CD14-positive monocyte (primary cell): ENCODE measurements around the gene BBS10. TPM values are rescaled to one million over a fixed set of nuclear protein-coding genes. Genes with fewer than 3 reads are reported as not detected.
A peak's percentile ranks its signal among the peaks of the same experiment; 100 is the strongest.

Source experiments
- DNase-seq, 3 donors: peaks; one replicate each; pipeline ENCODE4 v3.0.0-alpha.2; 2011 to 2022
- H2AFZ ChIP-seq: 2 replicates; pipeline ENCODE4 v1.6.0; 2012; ENCODE audit warnings: mild to moderate bottlenecking, low read depth, low read length, inconsistent platforms; ENCODE audit not compliant: insufficient read depth, poor library complexity, severe bottlenecking
- H3K27ac ChIP-seq, 2 donors: 1 replicate in 1 of 2; 2 replicates in 1 of 2; pipeline ENCODE4 v1.5.1; 2012 to 2013; ENCODE audit warnings: low read length in 2 of 2, control low read depth in 1 of 2, inconsistent platforms in 1 of 2, low read depth in 1 of 2, mild to moderate bottlenecking in 1 of 2
- H3K27me3 ChIP-seq, 2 donors: one replicate each; pipeline versions ENCODE4 v1.6.0 to v1.6.1; 2011 to 2013; ENCODE audit warnings: low read length in 2 of 2; ENCODE audit not compliant: control insufficient read depth in 2 of 2, insufficient read depth in 2 of 2
- H3K36me3 ChIP-seq, 2 donors: replicated peaks in 1 of 2; 1 replicate in 1 of 2; 2 replicates in 1 of 2; pipeline versions ENCODE4 v1.5.1 to v1.6.1; 2012 to 2013; ENCODE audit warnings: low read length in 2 of 2, control low read depth in 1 of 2, inconsistent platforms in 1 of 2, mild to moderate bottlenecking in 1 of 2; ENCODE audit not compliant: insufficient read depth in 2 of 2, control insufficient read depth in 1 of 2
- H3K4me1 ChIP-seq, 2 donors: 1 replicate in 1 of 2; 2 replicates in 1 of 2; pipeline versions ENCODE4 v1.5.1 to v1.6.1; 2012 to 2013; ENCODE audit warnings: low read length in 2 of 2, control low read depth in 1 of 2, inconsistent platforms in 1 of 2, mild to moderate bottlenecking in 1 of 2, moderate library complexity in 1 of 2; ENCODE audit not compliant: insufficient read depth in 2 of 2, control insufficient read depth in 1 of 2
- H3K4me2 ChIP-seq: replicated peaks from 2 replicates; pipeline ENCODE3; 2012; ENCODE audit warnings: low read length, moderate library complexity, mild to moderate bottlenecking; ENCODE audit not compliant: poor library complexity, severe bottlenecking; ENCODE audit errors: extremely low read depth
- H3K4me3 ChIP-seq, 3 experiments: fragments of 200-600 bp in 1 of 3; sonication (generic) in 1 of 3; replicated peaks in 1 of 3; 1 replicate in 2 of 3; 2 replicates in 1 of 3; pipeline ENCODE4 v1.5.1; 2011 to 2013; ENCODE audit warnings: low read length in 3 of 3, mild to moderate bottlenecking in 3 of 3, control low read depth in 2 of 3, low read depth in 2 of 3, inconsistent platforms in 1 of 3, moderate library complexity in 1 of 3
- H3K79me2 ChIP-seq: 2 replicates; pipeline ENCODE4 v1.6.0; 2012; ENCODE audit warnings: mild to moderate bottlenecking, control low read depth, inconsistent platforms, low read length, moderate library complexity; ENCODE audit not compliant: insufficient read depth
- H3K9ac ChIP-seq: 2 replicates; pipeline ENCODE4 v1.6.0; 2017; ENCODE audit warnings: low read length, mild to moderate bottlenecking; ENCODE audit not compliant: insufficient read depth, poor library complexity, severe bottlenecking
- H3K9me3 ChIP-seq, 2 donors: replicated peaks in 1 of 2; 1 replicate in 1 of 2; 2 replicates in 1 of 2; pipeline versions ENCODE4 v1.5.1 to v1.6.1; 2012 to 2013; ENCODE audit warnings: low read length in 2 of 2, control low read depth in 1 of 2; ENCODE audit not compliant: control insufficient read depth in 1 of 2, insufficient read depth in 1 of 2
- H4K20me1 ChIP-seq: 2 replicates; pipeline ENCODE4 v1.6.0; 2012; ENCODE audit warnings: mild to moderate bottlenecking, low read length, control low read depth, moderate library complexity; ENCODE audit not compliant: insufficient read depth
- H3K27ac Mint-ChIP-seq, 7 donors: one replicate each; pipeline ENCODE4 v1.8.0; 2020; ENCODE audit warnings: mild to moderate bottlenecking in 7 of 7, mixed read lengths in 7 of 7, moderate library complexity in 6 of 7, inconsistent platforms in 2 of 7
- H3K27me3 Mint-ChIP-seq, 3 donors: one replicate each; pipeline ENCODE4 v1.8.0; 2021 to 2022; ENCODE audit warnings: low read depth in 3 of 3, mild to moderate bottlenecking in 3 of 3, mixed read lengths in 3 of 3, moderate library complexity in 3 of 3, inconsistent platforms in 1 of 3
- H3K36me3 Mint-ChIP-seq, 2 donors: one replicate each; pipeline ENCODE4 v1.8.0; 2020; ENCODE audit warnings: mixed read lengths in 2 of 2, inconsistent platforms in 1 of 2, mild to moderate bottlenecking in 1 of 2
- H3K4me1 Mint-ChIP-seq: one replicate; pipeline ENCODE4 v1.8.0; 2020; ENCODE audit warnings: mild to moderate bottlenecking, mixed read lengths
- H3K4me3 Mint-ChIP-seq, 2 donors: one replicate each; pipeline ENCODE4 v1.8.0; 2020; ENCODE audit warnings: mild to moderate bottlenecking in 2 of 2, mixed read lengths in 2 of 2, moderate library complexity in 1 of 2
- H3K9me3 Mint-ChIP-seq, 7 donors: one replicate each; pipeline ENCODE4 v1.8.0; 2020 to 2022; ENCODE audit warnings: mixed read lengths in 7 of 7, mild to moderate bottlenecking in 6 of 7, moderate library complexity in 6 of 7, inconsistent platforms in 2 of 7
- WGBS: methylation state at CpG from one replicate; pipeline ENCODE4 v1.1.5; 2013; ENCODE audit warnings: missing lambda C conversion rate; ENCODE audit not compliant: insufficient coverage; 5-methylcytosine and 5-hydroxymethylcytosine counted together
- intact Hi-C, 2 donors: fragments of 100-400 bp; cut with micrococcal nuclease; formaldehyde crosslinking; loops; one replicate each; pipeline versions ENCODE4 v1.15.0 to v1.15.1; 2023
- polyA plus RNA-seq, 3 donors: library from polyadenylated mRNA; depleted of rRNA in 1 of 3; unstranded in 2 of 3; stranded (reverse) in 1 of 3; fragments of 300-500 nt in 2 of 3; fragments of >200 nt in 1 of 3; fragmentation: Illumina TruSeq in 2 of 3; gene quantifications; 1 replicate in 2 of 3; 2 replicates in 1 of 3; pipeline ENCODE4 v1.2.3, GENCODE V29; 2012 to 2021
- TF ChIP-seq, protein P1 (sequence below): fragments of 200-600 bp; IDR thresholded peaks from one replicate; pipeline ENCODE4 v1.8.0; 2022; ENCODE audit warnings: antibody characterized with exemption, mild to moderate bottlenecking

The BBS10 gene
- polyA plus RNA-seq, 3 donors: 1.4 to 2.6 (median 1.8) TPM

DNA sequence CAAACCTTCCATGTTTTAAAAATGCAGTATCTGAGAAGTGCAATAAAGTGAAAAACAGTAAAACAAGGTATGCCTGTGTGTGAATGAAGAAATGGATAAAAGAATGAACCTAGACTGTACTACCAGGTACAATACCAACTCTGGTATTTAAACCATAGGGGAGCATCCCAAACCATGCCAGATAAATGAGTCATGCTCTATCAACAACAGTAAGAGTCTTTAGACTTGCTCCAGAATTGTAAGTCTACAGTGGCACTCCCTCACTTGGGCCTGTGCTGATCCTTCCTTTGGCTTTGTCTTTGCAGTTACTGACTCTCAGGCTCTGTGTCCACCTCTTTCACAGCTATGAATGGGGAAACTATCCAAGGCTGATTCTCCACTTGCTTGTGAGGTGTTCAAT, 38.1 kb downstream of the BBS10 start:
- Mint-ChIP-seq H3K27ac (peak overlapping the region in 2 of 7 donors; percentile 37 to 62), H3K4me3 (no peak overlapping the region), H3K36me3 (no peaks in the 10 kb centered on the region), H3K27me3 (peaks cover 1 to 9% (median 7%) of the 10 kb centered on the region in 3 donors), H3K9me3 (peaks cover 0 to 7% (median 0%) of the 10 kb centered on the region in 7 donors), H3K4me1 (no peaks in the 10 kb centered on the region)
- Histone ChIP-seq H3K27ac (no peak overlapping the region), H3K36me3 (no peaks in the 10 kb centered on the region), H4K20me1 (no peaks in the 10 kb centered on the region), H3K79me2 (no peaks in the 10 kb centered on the region), H3K9ac (no peak overlapping the region), H3K27me3 (no peaks in the 10 kb centered on the region), H3K4me2 (no peak overlapping the region), H3K4me1 (no peaks in the 10 kb centered on the region), H3K9me3 (no peaks in the 10 kb centered on the region), H3K4me3 (no peak overlapping the region), H2AFZ (no peak overlapping the region)
- TF ChIP-seq, protein P1, sequence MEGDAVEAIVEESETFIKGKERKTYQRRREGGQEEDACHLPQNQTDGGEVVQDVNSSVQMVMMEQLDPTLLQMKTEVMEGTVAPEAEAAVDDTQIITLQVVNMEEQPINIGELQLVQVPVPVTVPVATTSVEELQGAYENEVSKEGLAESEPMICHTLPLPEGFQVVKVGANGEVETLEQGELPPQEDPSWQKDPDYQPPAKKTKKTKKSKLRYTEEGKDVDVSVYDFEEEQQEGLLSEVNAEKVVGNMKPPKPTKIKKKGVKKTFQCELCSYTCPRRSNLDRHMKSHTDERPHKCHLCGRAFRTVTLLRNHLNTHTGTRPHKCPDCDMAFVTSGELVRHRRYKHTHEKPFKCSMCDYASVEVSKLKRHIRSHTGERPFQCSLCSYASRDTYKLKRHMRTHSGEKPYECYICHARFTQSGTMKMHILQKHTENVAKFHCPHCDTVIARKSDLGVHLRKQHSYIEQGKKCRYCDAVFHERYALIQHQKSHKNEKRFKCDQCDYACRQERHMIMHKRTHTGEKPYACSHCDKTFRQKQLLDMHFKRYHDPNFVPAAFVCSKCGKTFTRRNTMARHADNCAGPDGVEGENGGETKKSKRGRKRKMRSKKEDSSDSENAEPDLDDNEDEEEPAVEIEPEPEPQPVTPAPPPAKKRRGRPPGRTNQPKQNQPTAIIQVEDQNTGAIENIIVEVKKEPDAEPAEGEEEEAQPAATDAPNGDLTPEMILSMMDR: no peak
- intact Hi-C loops: no loop called here
- no peak for DNase-seq

GRCh38 chr12:76308866-76309265, 39.3 kb downstream of the BBS10 start:
- no peak for DNase-seq
- no peaks in the 10 kb centered on the region for H3K4me1 ChIP-seq
- no peaks in the 10 kb centered on the region for H4K20me1 ChIP-seq
- Mint-ChIP-seq H3K36me3 (no peaks in the 10 kb centered on the region), H3K4me1 (no peaks in the 10 kb centered on the region), H3K4me3 (no peak overlapping the region), H3K27ac (peak overlapping the region in 1 of 7 donors; percentile 24), H3K9me3 (peaks cover 0 to 7% (median 2%) of the 10 kb centered on the region in 7 donors), H3K27me3 (peaks cover 0 to 9% (median 4%) of the 10 kb centered on the region in 3 donors)
- H3K9ac ChIP-seq: no peak overlapping the region
- no peak overlapping the region for H3K27ac ChIP-seq
- H3K4me3 ChIP-seq: no peak overlapping the region
- TF ChIP-seq, protein P1: no peak
- no peaks in the 10 kb centered on the region for H3K27me3 ChIP-seq
- H3K4me2 ChIP-seq: no peak overlapping the region
- no peaks in the 10 kb centered on the region for H3K79me2 ChIP-seq
- WGBS: no CpG with 5 or more reads among the region's 3 CpGs
- no peaks in the 10 kb centered on the region for H3K9me3 ChIP-seq
- no peaks in the 10 kb centered on the region for H3K36me3 ChIP-seq
- intact Hi-C loops: no loop called here
- H2AFZ ChIP-seq: no peak overlapping the region
